Activated naive CD4-positive, alpha-beta T cell treated with anti-CD3 and anti-CD28 coated beads, Interleukin-2, amount 10 ng/mL, durations not matched to agents 5 hours and 36 hours (primary cell): Measurements from ENCODE around the gene CIT. TPM values are rescaled to one million over a fixed set of nuclear protein-coding genes. Genes with fewer than 3 reads are reported as not detected.

Experiments
- microRNA-seq: library from miRNA; unstranded; fragments of <30 nt; microRNA quantifications from one replicate; pipeline ENCODE4 v1.2.0, GENCODE V29; 2022; ENCODE audit warnings: borderline microRNAs expressed, borderline replicate concordance
- total RNA-seq, 2 experiments: library from RNA; stranded (reverse); gene quantifications; one replicate each; pipeline ENCODE4 v1.2.3, GENCODE V29; 2021

CIT gene, protein sequence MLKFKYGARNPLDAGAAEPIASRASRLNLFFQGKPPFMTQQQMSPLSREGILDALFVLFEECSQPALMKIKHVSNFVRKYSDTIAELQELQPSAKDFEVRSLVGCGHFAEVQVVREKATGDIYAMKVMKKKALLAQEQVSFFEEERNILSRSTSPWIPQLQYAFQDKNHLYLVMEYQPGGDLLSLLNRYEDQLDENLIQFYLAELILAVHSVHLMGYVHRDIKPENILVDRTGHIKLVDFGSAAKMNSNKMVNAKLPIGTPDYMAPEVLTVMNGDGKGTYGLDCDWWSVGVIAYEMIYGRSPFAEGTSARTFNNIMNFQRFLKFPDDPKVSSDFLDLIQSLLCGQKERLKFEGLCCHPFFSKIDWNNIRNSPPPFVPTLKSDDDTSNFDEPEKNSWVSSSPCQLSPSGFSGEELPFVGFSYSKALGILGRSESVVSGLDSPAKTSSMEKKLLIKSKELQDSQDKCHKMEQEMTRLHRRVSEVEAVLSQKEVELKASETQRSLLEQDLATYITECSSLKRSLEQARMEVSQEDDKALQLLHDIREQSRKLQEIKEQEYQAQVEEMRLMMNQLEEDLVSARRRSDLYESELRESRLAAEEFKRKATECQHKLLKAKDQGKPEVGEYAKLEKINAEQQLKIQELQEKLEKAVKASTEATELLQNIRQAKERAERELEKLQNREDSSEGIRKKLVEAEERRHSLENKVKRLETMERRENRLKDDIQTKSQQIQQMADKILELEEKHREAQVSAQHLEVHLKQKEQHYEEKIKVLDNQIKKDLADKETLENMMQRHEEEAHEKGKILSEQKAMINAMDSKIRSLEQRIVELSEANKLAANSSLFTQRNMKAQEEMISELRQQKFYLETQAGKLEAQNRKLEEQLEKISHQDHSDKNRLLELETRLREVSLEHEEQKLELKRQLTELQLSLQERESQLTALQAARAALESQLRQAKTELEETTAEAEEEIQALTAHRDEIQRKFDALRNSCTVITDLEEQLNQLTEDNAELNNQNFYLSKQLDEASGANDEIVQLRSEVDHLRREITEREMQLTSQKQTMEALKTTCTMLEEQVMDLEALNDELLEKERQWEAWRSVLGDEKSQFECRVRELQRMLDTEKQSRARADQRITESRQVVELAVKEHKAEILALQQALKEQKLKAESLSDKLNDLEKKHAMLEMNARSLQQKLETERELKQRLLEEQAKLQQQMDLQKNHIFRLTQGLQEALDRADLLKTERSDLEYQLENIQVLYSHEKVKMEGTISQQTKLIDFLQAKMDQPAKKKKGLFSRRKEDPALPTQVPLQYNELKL (N-terminal part only)
- 10 to 100 TPM; 98.2 to 98.3 TPM for total RNA-seq

DNA sequence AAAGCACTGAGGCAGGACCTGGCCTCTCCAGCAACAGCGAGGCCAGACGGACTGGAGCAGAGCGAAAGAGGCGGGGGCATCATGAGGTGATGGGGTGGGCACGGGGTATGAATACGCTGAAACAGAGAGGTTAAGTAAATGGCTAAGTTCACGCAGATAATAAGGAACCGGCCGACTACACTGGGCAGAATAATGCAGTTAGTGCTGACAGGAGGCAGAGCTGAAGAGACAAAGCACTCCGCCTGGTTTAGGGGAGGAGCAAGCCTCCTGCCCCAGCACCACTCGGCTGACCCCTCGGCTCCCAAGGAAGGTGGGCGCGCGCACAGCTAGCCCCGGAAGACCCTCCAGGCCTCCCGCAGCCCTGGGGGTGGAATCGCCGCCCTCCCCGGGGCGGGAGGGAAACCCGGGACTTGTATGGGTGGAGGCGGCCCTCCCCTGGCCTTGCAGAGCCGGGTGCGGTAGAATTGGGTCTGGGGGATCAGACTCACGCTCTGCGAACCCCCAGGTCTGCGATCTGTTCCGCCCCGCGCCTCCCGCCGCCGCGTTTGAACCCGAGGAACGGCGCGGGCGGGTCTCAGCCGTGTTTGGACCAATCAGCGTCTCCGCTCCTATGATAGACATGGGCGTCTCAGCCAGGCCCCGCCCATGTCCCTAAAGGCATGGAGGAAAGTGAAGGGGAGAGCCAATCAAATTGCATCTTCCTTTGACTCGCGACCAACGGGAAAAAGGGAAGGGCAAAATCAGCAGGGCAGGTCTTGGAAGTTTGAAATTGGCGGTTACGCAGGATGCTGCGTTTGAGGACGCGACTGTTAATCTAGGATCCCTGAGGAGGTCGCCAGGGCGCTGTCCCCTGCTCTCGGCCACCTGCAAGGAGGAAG lies at the start of gene CIT:
TSS of gene CIT (minus strand) at position 560 of the 878 bp plus-strand sequence. CDS start 1,152 bp downstream, outside the sequence.

DNA sequence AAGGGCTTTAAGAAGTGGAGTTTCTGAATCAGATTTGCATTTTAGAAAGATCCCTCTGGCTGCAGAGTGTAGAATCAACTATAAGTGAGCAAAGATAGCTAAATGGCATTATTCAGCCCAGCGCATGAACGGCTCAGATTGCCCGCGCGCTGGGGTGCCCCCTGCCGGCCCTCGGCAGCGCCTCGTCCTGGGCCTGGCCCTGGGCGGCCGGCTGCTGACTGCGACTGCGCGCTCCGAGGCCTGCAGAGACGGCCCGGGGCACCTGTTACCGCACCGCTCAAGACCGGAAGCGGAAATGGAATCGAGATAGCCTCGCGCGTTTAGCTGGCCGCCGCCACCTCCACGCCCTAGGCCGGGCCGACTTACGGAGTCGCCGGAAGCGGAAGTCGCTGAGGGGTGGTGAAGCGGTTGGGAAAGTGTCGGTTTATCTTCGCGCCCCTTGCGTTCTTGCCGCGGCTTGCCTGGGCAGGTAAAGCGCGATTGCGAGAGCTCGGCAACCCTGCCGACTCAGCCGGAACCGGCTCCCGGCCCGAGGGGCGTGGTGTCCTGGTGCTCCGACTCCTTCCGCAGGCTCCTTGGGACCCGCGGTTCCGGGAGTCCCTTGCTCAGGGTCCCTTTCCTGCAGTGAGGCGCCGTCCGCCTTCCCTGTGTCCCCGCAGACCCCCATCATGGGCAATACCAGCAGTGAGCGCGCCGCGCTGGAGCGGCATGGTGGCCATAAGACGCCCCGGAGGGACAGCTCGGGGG lies 209.4 kb downstream of the CIT start, which contains the start of gene PRKAB1:
TSS of gene PRKAB1 (plus strand) at position 557 of the 747 bp plus-strand sequence. CDS start at position 669, 112 bp downstream.

Small RNAs within 50 kb of the gene (microRNA-seq; reads per million reads assigned to microRNA genes)
- gene MIR1178: not detected

Other genes starting within 250 kb of the CIT start
- gene PRKAB1, start 209.2 kb downstream of the CIT start, total RNA-seq: 10 to 100 TPM; 31.7 to 38.8 TPM
- 10 to 100 TPM; 54.4 to 55.9 TPM for gene BICDL1, start 111.9 kb upstream of the CIT start, total RNA-seq
- 10 to 100 TPM; 68.7 to 76.7 TPM for gene RAB35, start 239.4 kb upstream of the CIT start, total RNA-seq